ENCODE data around the gene MAVS.

DNA sequence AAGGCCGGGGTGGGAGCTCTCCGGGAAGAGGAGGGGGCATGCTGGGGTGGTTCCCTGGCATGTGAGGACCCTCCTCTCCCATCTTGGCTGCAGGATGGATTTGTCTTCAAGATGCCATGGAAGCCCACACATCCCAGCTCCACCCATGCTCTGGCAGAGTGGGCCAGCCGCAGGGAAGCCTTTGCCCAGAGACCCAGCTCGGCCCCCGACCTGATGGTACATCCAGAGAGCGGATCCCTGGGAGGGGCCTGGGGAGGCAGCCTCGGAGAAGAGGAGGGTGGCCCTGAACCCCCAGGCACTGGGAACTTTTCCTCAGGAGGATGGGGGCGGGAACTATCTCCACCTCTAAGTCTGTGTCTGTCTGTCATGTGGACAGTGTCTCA is 45.8 kb upstream of the MAVS start:
- TF ChIP-seq HNRNPL (IDR thresholded peaks at IDR 0.05; ENCODE audit: low read depth, low read length) (no peak), ZNF668 (CRISPR knock-in tag; IDR thresholded peaks at IDR 0.05) (no peak), ZBTB7A (IDR thresholded peaks at IDR 0.05; ENCODE audit: borderline replicate concordance, control insufficient read depth, low read depth, low read length) (no peak), CBFB (CRISPR knock-in tag; IDR thresholded peaks at IDR 0.05) (no peak), TRIM24 (IDR thresholded peaks at IDR 0.05) (no peak), MAFK (IDR thresholded peaks at IDR 0.05; ENCODE audit: low read length) (no peak), CREB1 (IDR thresholded peaks at IDR 0.05) (no peak), CREB1 (CRISPR knock-in tag; IDR thresholded peaks at IDR 0.05) (no peak), JUN (IDR thresholded peaks at IDR 0.05; ENCODE audit: borderline replicate concordance, low read depth, low read length) (no peak), JUN (CRISPR knock-in tag; IDR thresholded peaks at IDR 0.05; ENCODE audit: borderline replicate concordance) (no peak), SIX5 (IDR thresholded peaks at IDR 0.05; ENCODE audit: borderline replicate concordance in 1 of 2, insufficient read depth in 1 of 2, low read depth in 1 of 2, low read length in 2 of 2) (no peak)
- TF ChIP-seq, protein P1, sequence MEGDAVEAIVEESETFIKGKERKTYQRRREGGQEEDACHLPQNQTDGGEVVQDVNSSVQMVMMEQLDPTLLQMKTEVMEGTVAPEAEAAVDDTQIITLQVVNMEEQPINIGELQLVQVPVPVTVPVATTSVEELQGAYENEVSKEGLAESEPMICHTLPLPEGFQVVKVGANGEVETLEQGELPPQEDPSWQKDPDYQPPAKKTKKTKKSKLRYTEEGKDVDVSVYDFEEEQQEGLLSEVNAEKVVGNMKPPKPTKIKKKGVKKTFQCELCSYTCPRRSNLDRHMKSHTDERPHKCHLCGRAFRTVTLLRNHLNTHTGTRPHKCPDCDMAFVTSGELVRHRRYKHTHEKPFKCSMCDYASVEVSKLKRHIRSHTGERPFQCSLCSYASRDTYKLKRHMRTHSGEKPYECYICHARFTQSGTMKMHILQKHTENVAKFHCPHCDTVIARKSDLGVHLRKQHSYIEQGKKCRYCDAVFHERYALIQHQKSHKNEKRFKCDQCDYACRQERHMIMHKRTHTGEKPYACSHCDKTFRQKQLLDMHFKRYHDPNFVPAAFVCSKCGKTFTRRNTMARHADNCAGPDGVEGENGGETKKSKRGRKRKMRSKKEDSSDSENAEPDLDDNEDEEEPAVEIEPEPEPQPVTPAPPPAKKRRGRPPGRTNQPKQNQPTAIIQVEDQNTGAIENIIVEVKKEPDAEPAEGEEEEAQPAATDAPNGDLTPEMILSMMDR (IDR thresholded peaks at IDR 0.05 in 2 of 3, conservative IDR thresholded peaks at IDR 0.05 in 1 of 3; ENCODE audit: insufficient read depth in 2 of 3, low read depth in 1 of 3, low read length in 3 of 3), result no peak
